Keratinocyte (primary cell): ENCODE measurements around the gene RND3.

Experiments
- CTCF ChIP-seq, 3 experiments: IDR thresholded peaks in 1 of 3; conservative IDR thresholded peaks in 1 of 3; optimal IDR thresholded peaks in 1 of 3; 2 replicates in 2 of 3; 3 replicates in 1 of 3; pipeline versions ENCODE3 to v1.5.1; 2011; ENCODE audit warnings: low read length in 3 of 3, mild to moderate bottlenecking in 3 of 3, moderate library complexity in 2 of 3, control low read depth in 1 of 3, inconsistent platforms in 1 of 3; ENCODE audit not compliant: insufficient read depth in 2 of 3; ENCODE audit errors: extremely low read depth in 1 of 3
- EZH2 ChIP-seq: IDR thresholded peaks from one replicate; pipeline ENCODE4 v1.6.1; 2012; ENCODE audit warnings: inconsistent platforms, mild to moderate bottlenecking, low read length, moderate library complexity

- TF ChIP-seq CTCF (optimal IDR thresholded peaks at IDR 0.05 in 1 of 3, IDR thresholded peaks at IDR 0.05 in 1 of 3, conservative IDR thresholded peaks at IDR 0.05 in 1 of 3; ENCODE audit: extremely low read depth in 1 of 3, insufficient read depth in 2 of 3, low read length in 3 of 3) (no peak), EZH2 (no peak)
Measured at GRCh38 chr2:150468350-150468960, 19.0 kb downstream of the RND3 start.
